Measurements from ENCODE around the gene SERPINA1.
A peak's percentile ranks its signal among the peaks of the same experiment; 100 is the strongest.

SERPINA1 gene

GRCh38 chr14:94408546-94409095, 20.2 kb upstream of the SERPINA1 start:
- no peak overlapping the region for H3K9ac ChIP-seq (ENCODE audit: low read depth, low read length)
- H3K4me1 ChIP-seq (ENCODE audit: insufficient read depth, low read length) = peaks cover 16% of the 10 kb centered on the region
- H3K9me3 ChIP-seq (ENCODE audit: insufficient read depth, low read depth, low read length) = peaks cover 12% of the 10 kb centered on the region; the same call in 1 of the 2 replicates
- H3K27me3 ChIP-seq (ENCODE audit: insufficient read depth, low read length) = no peaks in the 10 kb centered on the region
- no peak overlapping the region for H3K4me3 ChIP-seq (ENCODE audit: low read length)
- H3K27ac ChIP-seq (ENCODE audit: low read length) = no peak overlapping the region
- H3K36me3 ChIP-seq (ENCODE audit: insufficient read depth, low read depth, low read length) = no peaks in the 10 kb centered on the region

GRCh38 chr14:94407906-94408305, 19.5 kb upstream of the SERPINA1 start:
- Histone ChIP-seq H3K4me1 (ENCODE audit: insufficient read depth, low read length) (peaks cover 16% of the 10 kb centered on the region), H3K9me3 (ENCODE audit: insufficient read depth, low read depth, low read length) (peaks cover 12% of the 10 kb centered on the region; the same call in 1 of the 2 replicates), H3K27me3 (ENCODE audit: insufficient read depth, low read length) (no peaks in the 10 kb centered on the region), H3K27ac (ENCODE audit: low read length) (peak overlapping the region; percentile 89), H3K9ac (ENCODE audit: low read depth, low read length) (no peak overlapping the region), H3K36me3 (ENCODE audit: insufficient read depth, low read depth, low read length) (no peaks in the 10 kb centered on the region), H3K4me3 (ENCODE audit: low read length) (no peak overlapping the region)

GRCh38 chr14:94406910-94407309, 18.5 kb upstream of the SERPINA1 start:
- Histone ChIP-seq H3K4me3 (ENCODE audit: low read length) (no peak overlapping the region), H3K27me3 (ENCODE audit: insufficient read depth, low read length) (no peaks in the 10 kb centered on the region), H3K36me3 (ENCODE audit: insufficient read depth, low read depth, low read length) (no peaks in the 10 kb centered on the region), H3K27ac (ENCODE audit: low read length) (no peak overlapping the region), H3K4me1 (ENCODE audit: insufficient read depth, low read length) (peaks cover 16% of the 10 kb centered on the region), H3K9me3 (ENCODE audit: insufficient read depth, low read depth, low read length) (peaks cover 12% of the 10 kb centered on the region; the same call in 1 of the 2 replicates), H3K9ac (ENCODE audit: low read depth, low read length) (no peak overlapping the region)

GRCh38 chr14:94405486-94405885, 17.1 kb upstream of the SERPINA1 start:
- H3K9me3 ChIP-seq (ENCODE audit: insufficient read depth, low read depth, low read length) = peaks cover 12% of the 10 kb centered on the region; the same call in 1 of the 2 replicates
- H3K27ac ChIP-seq (ENCODE audit: low read length) = no peak overlapping the region
- no peak overlapping the region for H3K9ac ChIP-seq (ENCODE audit: low read depth, low read length)
- H3K36me3 ChIP-seq (ENCODE audit: insufficient read depth, low read depth, low read length) = no peaks in the 10 kb centered on the region
- no peaks in the 10 kb centered on the region for H3K27me3 ChIP-seq (ENCODE audit: insufficient read depth, low read length)
- no peak overlapping the region for H3K4me3 ChIP-seq (ENCODE audit: low read length)
- H3K4me1 ChIP-seq (ENCODE audit: insufficient read depth, low read length) = peaks cover 16% of the 10 kb centered on the region

GRCh38 chr14:94404561-94404960, 16.2 kb upstream of the SERPINA1 start:
- Histone ChIP-seq H3K4me1 (ENCODE audit: insufficient read depth, low read length) (peaks cover 16% of the 10 kb centered on the region), H3K4me3 (ENCODE audit: low read length) (no peak overlapping the region), H3K27ac (ENCODE audit: low read length) (no peak overlapping the region), H3K9me3 (ENCODE audit: insufficient read depth, low read depth, low read length) (peaks cover 12% of the 10 kb centered on the region; the same call in 1 of the 2 replicates), H3K9ac (ENCODE audit: low read depth, low read length) (no peak overlapping the region), H3K36me3 (ENCODE audit: insufficient read depth, low read depth, low read length) (no peaks in the 10 kb centered on the region), H3K27me3 (ENCODE audit: insufficient read depth, low read length) (no peaks in the 10 kb centered on the region)

GRCh38 chr14:94403312-94403932, 15.0 kb upstream of the SERPINA1 start:
- Histone ChIP-seq H3K9me3 (ENCODE audit: insufficient read depth, low read depth, low read length) (peaks cover 12% of the 10 kb centered on the region; the same call in 1 of the 2 replicates), H3K27ac (ENCODE audit: low read length) (no peak overlapping the region), H3K4me1 (ENCODE audit: insufficient read depth, low read length) (peaks cover 18% of the 10 kb centered on the region), H3K9ac (ENCODE audit: low read depth, low read length) (no peak overlapping the region), H3K36me3 (ENCODE audit: insufficient read depth, low read depth, low read length) (no peaks in the 10 kb centered on the region), H3K4me3 (ENCODE audit: low read length) (no peak overlapping the region), H3K27me3 (ENCODE audit: insufficient read depth, low read length) (no peaks in the 10 kb centered on the region)

GRCh38 chr14:94401083-94401482, 12.7 kb upstream of the SERPINA1 start:
- Histone ChIP-seq H3K27ac (ENCODE audit: low read length) (no peak overlapping the region), H3K4me3 (ENCODE audit: low read length) (no peak overlapping the region), H3K4me1 (ENCODE audit: insufficient read depth, low read length) (peaks cover 26% of the 10 kb centered on the region), H3K9ac (ENCODE audit: low read depth, low read length) (no peak overlapping the region), H3K36me3 (ENCODE audit: insufficient read depth, low read depth, low read length) (no peaks in the 10 kb centered on the region), H3K27me3 (ENCODE audit: insufficient read depth, low read length) (no peaks in the 10 kb centered on the region; the same call in 1 of the 2 replicates), H3K9me3 (ENCODE audit: insufficient read depth, low read depth, low read length) (peaks cover 7% of the 10 kb centered on the region; the same call in 1 of the 2 replicates)

- H3K27me3 ChIP-seq (ENCODE audit: insufficient read depth, low read length) = no peaks in the 10 kb centered on the region; the same call in 1 of the 2 replicates
- H3K27ac ChIP-seq (ENCODE audit: low read length) = no peak overlapping the region
- no peaks in the 10 kb centered on the region for H3K36me3 ChIP-seq (ENCODE audit: insufficient read depth, low read depth, low read length)
- no peak overlapping the region for H3K9ac ChIP-seq (ENCODE audit: low read depth, low read length)
- H3K9me3 ChIP-seq (ENCODE audit: insufficient read depth, low read depth, low read length) = peaks cover 3% of the 10 kb centered on the region; the same call in 1 of the 2 replicates
- H3K4me1 ChIP-seq (ENCODE audit: insufficient read depth, low read length) = peaks cover 27% of the 10 kb centered on the region
- H3K4me3 ChIP-seq (ENCODE audit: low read length) = no peak overlapping the region
Observed at GRCh38 chr14:94400422-94400841, 12.0 kb upstream of the SERPINA1 start.

GRCh38 chr14:94398536-94398935, 10.1 kb upstream of the SERPINA1 start:
- Histone ChIP-seq H3K27ac (ENCODE audit: low read length) (no peak overlapping the region), H3K4me3 (ENCODE audit: low read length) (peak overlapping the region; percentile 40), H3K9ac (ENCODE audit: low read depth, low read length) (no peak overlapping the region), H3K27me3 (ENCODE audit: insufficient read depth, low read length) (no peaks in the 10 kb centered on the region; the same call in 1 of the 2 replicates), H3K36me3 (ENCODE audit: insufficient read depth, low read depth, low read length) (no peaks in the 10 kb centered on the region), H3K9me3 (ENCODE audit: insufficient read depth, low read depth, low read length) (no peaks in the 10 kb centered on the region), H3K4me1 (ENCODE audit: insufficient read depth, low read length) (peaks cover 27% of the 10 kb centered on the region)

GRCh38 chr14:94398182-94398479, 9.7 kb upstream of the SERPINA1 start:
- no peak overlapping the region for H3K27ac ChIP-seq (ENCODE audit: low read length)
- peak overlapping the region; percentile 40 for H3K4me3 ChIP-seq (ENCODE audit: low read length)
- peaks cover 27% of the 10 kb centered on the region for H3K4me1 ChIP-seq (ENCODE audit: insufficient read depth, low read length)
- no peaks in the 10 kb centered on the region; the same call in 1 of the 2 replicates for H3K27me3 ChIP-seq (ENCODE audit: insufficient read depth, low read length)
- H3K9ac ChIP-seq (ENCODE audit: low read depth, low read length) = no peak overlapping the region
- H3K36me3 ChIP-seq (ENCODE audit: insufficient read depth, low read depth, low read length) = no peaks in the 10 kb centered on the region
- no peaks in the 10 kb centered on the region for H3K9me3 ChIP-seq (ENCODE audit: insufficient read depth, low read depth, low read length)

GRCh38 chr14:94397289-94398181, 9.1 kb upstream of the SERPINA1 start:
- H3K4me3 ChIP-seq (ENCODE audit: low read length) = peak overlapping the region; percentile 40; the same call in 1 of the 2 replicates
- no peaks in the 10 kb centered on the region for H3K36me3 ChIP-seq (ENCODE audit: insufficient read depth, low read depth, low read length)
- no peak overlapping the region for H3K9ac ChIP-seq (ENCODE audit: low read depth, low read length)
- peaks cover 27% of the 10 kb centered on the region for H3K4me1 ChIP-seq (ENCODE audit: insufficient read depth, low read length)
- H3K27me3 ChIP-seq (ENCODE audit: insufficient read depth, low read length) = no peaks in the 10 kb centered on the region; the same call in 1 of the 2 replicates
- no peaks in the 10 kb centered on the region for H3K9me3 ChIP-seq (ENCODE audit: insufficient read depth, low read depth, low read length)
- no peak overlapping the region for H3K27ac ChIP-seq (ENCODE audit: low read length)
